NCI-H1694 (cell line): ENCODE measurements around the gene TFB1M.
"Not testable (repeated sequence)": the region's sequence is repeated elsewhere in the genome, so short reads cannot be mapped to it uniquely, and the experiment has no call there.

Source experiments
- DNase-seq: peaks from one replicate; lab custom pipeline; 2025; lab: John Stamatoyannopoulos, UW

The TFB1M gene

DNA sequence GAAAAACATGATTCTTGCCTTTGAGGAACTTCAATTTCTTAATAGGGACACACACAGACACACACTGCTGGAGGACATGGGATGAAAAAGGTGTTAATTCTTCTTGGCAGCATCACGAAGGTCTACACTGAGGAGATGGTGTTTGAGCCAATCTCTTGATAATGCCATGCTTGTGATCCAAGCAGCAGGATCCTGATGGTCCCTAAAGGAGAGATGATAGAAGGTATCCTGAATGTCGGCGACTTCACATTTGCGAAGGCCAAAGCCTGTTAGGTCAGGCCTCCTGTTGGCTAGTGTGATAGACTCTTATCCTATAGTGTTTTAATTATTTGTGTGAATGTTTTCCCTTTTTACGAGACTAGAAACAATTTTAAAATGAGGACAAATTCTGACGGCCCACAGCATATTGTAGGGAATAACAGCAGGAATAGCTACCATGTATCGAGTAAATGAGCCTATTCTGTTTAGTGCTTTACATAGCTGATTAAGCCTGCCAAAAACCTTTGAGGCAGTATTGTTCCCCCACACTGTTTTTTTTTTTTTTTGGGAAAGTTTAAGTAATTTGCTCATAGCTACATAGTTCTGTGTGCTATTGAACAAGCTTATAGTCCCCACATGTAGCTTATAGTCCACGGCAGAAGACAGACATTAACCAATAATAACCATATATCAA, 15.3 kb upstream of the TFB1M start:
- DNase-seq = no peak

DNA sequence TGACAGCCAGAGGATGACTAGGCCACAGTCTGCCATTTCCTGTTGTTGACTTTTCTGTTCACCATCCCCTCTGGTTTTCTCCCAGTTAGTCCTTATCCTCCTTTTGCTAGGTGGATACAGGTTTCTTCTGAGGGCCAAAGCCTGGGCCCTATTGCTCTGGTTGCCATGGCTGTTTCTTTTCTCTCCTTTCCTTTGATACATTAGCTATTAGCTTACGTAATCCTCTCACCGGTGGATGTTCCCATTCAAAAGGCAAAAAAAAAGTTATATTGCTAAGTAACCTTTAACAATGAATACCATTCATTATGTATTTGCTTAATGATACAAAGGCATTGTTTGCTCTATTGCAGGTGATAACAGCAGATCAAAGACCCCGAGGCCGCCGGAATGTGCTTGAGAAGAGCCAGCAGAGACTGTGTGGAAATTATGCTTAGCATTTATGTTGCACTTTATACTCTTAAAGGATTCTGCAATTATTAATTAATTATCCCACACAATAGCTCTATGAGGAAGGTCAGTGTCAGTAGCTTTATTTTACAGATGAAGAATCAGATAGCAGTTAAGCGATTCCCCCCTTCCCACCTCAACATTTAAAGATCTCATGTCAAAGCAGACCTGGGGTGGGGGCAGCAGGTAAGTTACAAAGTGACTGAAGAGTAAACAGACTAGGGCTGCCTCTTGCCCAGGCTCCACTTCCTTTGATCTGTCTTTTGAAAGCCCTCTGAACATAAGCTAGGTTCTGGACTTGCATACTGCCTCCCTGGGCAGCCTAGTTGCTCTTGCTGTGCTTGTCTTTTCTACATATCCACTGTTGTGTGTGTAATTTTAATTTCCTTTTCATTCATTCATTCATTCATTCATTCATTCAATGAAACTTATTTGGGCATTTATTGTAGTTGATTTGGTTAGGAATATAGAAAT, 14.5 kb upstream of the TFB1M start:
- DNase-seq = no peak

DNA sequence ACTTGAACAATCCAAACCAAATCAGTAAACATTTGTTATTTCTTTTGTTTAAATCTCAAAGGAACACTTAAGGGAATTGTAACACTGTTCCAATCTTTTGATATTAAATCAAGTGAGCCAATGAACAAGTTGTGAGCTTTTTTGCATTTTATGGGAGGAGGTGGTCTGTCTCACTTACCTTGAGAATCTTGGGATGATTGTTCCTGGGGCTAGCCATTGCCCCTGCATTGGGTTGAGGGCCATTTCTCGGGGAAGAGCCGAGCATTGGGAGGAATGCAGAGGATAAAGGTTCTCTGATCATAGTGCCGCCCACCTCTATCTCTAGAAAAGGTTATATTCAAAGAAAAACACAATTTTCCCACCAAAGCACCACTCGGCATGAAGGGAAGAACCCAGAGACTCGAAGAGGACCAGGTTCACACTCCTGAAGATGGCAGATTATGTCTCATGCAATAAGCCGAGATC, 13.8 kb upstream of the TFB1M start:
- DNase-seq = no peak

DNA sequence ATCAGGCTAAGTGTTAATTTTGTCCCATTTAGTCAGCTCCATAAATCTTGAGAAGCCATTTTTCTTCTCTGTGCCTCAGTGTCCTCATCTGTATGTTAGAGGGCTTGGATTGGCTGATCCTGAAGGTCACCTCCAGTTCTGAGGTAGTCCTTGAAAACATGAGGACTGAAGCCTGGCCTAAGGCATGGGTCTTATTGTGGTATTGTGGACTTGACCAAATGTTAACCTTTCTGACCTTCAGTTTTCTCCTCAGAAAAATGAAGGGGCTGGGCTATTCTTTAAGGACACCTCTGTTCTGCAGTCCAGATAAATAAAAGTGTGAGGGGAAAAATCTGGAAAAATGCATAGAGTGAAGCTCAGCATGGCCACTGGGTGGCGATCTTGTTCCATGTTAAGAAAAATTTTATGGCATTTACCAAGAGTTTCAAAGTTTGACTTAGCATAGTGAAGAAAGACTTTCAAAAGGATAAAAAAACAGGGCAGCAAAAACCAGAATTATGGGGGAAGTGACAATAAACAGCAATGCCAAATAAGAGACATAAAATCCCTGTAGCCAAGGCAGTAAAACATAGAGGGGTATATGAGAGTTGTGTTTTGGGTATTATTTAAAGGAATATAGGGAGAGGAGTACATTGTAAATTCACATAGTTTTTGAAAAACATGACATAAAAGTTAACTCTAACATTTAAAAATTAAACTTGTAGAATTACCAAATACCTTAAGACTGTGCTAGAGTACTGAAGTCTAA, 13.2 kb upstream of the TFB1M start:
- DNase-seq = peak; percentile 31

DNA sequence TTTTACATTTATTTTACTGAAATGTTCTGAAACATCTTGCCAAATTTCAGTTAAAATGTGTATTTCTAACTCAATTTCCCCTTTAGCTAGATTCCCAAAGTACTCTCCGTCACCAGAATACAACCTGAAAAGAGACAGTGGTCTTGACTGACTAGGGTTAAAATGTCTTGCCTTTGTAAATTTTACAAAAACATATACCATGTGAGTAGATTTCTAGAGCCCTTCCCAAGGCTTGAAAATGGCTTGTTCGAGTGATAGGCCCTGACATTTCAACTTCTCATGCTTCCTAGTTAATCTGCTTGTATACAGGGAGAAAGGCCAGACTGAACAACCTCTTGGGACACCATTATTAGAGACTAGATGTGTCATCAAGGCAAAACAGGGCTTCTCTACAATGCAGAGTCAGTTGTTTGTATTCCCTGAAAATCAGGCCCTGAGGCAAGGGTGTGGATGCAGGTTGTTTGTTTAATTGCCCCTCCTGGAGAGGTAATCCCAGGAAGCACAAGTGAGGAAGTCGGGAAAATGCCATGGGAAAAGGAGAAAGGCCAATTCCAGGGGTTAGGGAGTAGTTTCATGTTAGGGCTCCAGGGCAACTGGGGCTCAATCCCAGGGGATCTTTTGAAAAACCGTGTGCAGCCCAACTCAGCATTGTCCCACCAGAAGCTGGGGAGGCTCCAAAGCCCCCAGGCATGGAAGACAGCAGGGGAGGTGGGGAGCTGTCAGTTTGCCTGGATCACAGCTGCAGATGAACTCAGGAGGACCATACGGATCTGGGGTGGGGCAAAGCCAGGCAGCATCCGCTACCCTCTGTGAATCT, 11.6 kb upstream of the TFB1M start:
- DNase-seq = no peak

DNA sequence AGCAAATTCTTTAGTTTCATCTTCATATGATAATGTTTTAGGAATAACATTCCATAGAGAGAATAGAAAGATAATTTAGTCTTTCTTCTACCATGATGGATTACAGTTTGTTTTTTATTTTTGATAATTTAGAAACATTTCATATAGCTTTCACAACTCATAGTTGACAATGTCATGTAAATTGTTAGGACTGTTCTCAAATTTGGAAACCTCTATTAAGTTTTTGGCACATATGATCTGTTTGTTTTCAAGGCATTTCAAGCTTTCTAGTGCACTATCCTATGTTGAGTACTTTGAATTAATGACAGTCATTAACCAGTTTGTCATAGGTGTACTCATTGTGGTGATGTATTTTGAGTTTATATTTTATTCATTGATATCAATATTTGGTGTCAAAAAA, 10.7 kb upstream of the TFB1M start:
- no peak for DNase-seq

DNA sequence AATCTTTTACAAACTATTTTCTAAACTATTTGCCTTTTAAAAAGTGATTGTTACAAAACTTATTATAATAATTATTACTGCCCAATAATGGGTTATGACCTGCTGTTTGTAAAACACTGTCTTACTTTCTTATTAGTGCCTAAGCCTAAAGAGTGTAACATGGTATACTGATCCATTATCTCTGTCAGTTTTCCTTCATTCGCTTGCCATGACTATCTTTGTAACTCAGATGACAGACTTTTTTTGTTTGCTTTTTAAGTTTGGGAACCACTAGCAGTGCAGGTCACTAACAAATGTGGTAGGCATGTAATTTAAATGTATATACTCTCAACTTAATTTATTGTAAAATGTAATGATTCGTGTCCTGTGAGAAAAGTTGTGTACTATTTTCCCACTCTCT, 9.9 kb upstream of the TFB1M start:
- DNase-seq = no peak

DNA sequence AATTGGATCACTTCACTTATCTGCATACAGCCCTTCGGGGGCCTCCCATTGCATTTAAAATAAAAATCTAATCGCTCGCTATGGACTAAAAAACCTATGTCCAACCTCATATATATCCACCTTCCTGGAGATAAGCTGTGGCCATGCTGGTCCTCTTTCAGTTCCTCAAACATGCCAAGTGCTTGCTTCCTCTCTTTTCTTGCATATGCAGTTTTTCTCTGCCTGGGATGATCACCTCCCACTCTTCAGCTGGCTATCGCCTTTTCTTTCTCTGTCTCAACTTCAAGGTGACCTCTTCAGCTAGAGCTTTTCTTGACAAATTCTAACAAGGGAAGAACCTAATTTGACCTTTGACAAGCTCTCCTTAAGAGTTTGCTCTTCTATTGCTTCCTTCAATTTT, 5.6 kb upstream of the TFB1M start:
- no peak for DNase-seq

DNA sequence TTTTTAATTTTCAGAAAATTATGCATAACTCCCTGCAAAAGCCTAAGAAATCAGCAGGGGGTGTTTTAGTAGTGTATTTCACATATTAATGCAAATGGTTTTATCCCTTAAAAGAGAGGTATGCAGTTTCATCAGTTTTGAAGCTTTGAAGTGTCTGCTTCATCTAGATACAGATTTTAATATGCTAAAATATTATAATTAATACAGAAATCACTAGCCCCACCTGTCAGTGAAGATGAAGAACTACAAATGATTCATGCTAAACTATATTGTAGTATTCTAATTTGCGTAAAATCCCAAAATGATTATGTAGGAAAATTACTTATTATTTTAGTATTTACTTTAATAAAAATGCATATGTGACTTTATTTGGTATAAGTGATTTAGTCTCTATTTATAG, 2.9 kb upstream of the TFB1M start:
- no peak for DNase-seq

DNA sequence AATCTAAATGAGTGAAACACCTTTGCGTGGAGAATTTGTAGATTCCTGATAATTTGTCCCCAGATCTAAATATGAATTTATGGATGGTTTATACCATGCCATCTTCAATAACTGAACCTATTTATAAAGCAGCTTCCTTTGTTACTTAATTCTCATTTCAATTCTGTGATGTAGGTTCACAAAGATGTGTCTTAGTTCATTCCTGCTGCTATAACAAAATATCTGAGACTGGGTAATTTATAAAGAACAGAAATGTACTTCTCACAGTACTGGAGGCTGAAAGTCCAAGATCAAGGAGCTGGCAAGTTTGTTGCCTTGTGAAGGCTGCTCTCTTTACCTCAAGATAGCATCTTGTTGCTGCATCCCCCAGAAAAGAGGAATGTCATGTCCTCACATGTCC, 2.1 kb upstream of the TFB1M start:
- DNase-seq = no peak

DNA sequence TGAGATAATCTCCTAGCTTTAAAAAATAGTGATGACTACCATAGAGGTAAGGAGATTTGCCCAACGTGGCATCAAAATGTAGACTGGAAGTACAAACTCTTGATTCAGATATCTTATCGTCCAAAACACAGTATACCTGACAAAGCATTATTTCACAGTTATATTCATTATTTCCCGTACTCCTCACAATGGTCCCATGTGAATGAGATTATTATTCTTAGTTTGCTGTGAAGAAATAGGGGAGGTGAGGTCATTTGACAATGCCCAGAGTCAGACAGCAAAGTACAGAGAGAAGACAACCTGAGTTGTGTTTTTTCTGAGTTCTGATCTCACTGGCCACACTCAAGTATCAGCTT, 1.2 kb upstream of the TFB1M start:
- DNase-seq = no peak

DNA sequence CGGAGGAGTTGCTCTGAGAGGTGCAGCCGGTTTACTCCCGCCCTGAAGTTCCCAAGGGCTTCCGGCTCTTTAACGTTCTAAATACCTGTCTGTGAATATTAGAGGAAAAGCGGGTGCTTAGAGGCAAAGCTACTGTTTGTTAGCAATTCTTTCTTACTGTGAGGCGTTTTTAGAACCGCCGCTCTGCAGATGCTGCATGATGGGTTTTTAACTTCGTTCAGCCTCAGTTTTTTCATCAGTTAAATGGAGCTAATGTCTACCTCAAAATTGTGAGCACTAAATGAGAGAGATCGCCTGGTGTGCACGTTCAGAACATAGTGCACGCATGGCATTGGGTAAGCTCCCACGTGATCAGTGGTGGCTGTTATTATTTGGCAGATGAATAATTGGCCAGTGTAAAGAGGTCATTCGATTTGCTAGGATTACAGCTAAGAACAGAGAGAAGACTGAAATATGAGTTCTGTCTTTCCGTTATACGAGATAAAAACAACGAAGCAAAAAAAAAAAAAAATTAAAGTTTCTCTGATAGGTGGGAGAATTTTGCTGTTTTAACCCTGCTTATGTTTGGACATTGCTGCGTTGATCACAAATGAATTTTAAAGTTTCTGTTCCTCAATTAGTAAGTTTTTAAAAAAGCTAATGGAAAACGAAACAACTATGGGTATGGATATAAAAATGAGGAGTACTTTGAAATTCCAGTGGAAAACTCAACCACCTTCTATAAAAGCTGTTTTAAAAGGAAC, 660 bp upstream of the TFB1M start:
- peak; percentile 75 for DNase-seq

DNA sequence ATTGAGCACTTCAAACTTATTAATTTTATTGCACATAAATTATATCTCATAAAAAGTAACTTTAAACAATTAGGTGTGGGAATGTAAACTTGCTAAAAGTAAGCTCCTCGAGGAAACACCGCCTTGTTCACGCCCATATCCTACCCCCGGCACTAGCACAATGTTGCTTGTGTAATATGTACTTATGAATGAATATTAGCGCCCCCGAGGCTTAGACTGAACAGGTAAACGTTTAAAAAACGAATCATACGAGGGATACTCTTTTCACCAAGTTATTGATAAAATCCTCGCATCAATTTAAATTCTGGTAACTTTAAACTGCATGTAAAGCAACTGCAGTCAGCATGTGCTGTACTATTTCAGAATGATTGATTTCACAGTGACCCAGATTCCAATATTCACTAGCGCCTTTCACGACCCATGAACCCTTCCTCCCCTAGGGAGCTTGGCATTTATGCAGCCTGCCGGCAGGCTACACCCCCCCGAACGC, 637 bp downstream of the TFB1M start:
- no peak for DNase-seq

DNA sequence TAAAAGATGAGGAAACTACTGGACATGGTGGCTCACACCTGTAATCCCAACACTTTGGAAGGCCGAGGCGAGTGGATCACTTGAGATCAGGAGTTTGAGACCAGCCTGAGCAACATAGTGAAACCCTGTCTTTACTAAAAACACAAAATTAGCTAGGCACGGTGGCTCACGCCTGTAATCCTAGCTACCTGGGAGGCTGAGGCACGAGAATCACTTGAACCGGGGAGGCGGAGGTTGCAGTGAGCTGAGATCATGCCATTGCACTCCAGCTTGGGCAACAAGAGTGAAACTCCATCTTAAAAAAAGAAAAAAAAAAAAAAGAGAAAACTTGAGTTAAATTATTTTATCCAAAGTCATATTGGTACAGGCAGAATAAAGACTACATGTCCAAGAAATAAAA, 1.3 kb downstream of the TFB1M start:
- not testable (repeated sequence) for DNase-seq

DNA sequence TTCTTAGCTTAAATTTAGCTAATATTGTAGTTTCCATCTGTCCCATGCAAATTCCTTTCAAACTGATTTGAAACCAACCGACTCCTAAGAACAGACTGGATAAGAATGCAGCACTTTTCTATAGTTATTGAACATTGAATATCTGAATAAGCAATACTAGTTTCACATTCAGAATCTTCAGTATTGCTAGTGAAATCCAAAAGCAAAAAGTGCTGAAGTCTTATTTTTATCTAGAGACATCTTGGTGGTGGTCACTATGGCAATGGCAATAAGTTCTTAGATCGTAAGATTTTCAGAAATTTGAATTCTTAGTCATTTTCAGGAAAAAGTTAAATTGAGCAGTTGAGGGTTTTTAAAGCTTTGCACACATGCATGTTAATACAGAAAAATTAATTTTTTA, 2.7 kb downstream of the TFB1M start:
- no peak for DNase-seq

DNA sequence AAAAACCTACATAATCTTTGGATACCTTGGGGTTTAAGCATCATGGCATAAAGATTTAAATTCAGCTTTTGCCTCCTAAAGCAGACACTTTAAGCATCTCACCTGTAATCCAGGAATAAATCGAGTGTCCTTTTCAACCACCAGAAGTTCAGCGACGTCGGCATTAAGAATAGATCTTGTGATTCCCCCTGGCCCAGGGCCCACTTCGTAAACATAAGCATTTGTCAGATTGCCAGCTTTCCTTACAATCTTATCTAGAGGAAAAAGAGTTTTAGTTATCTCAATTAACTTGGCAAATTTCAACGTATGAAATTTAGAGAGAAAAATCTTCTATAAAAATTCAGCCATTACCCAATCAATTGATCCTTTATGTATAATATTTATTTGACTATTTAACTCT, 3.2 kb downstream of the TFB1M start:
- DNase-seq = no peak

DNA sequence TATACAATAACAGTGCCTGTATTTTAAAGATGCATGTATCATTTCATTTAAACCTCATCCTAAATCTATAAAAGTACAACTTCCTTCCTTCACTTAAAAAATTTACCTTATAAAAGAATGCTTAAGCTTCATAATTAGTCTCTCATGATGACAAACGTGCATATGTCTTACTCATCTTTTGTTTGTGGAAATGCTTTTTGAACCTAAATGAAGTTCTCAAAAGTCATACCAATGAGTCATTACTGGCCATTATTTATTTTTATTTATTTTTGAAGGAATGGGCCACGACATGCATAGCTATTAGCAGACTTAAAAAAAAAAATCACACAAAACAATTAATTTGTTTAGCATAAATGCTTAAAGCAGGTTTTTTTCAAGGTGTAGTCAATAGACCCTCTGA, 3.7 kb downstream of the TFB1M start:
- no peak for DNase-seq

DNA sequence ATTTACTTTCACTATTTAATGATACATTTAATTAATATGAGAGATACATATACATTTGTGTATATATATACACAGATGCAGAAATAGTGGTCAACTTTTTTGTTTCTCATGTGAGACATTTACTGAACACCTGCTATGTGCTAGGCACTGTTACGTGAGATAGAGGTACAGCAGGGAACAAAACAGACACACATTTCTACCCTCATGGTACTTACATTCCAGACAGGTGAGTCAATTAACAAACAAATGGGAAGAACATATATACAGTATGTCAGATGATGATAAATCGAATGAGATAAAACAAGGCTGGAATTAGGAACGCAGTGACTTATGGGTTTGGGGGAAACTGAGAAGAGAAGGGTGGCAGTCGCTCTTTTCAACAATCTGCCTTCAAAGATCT, 5.1 kb downstream of the TFB1M start:
- no peak for DNase-seq

DNA sequence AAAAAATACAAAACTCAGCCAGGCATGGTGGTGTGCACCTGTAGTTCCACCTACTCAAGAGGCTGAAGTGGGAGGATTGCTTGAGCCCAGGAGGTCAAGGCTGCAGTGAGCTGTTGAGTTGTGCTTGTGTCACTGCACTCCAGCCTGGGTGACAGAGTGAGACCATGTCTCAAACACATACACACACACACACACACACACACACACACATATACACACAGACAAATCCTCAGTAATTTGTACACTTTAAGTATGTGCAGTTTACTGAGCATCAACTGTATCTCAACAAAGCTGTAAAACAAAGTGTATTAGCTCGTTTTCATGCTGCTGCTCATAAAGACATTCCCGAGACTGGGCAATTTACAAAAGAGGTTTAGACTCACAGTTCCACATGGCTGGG, 7.3 kb downstream of the TFB1M start:
- no peak for DNase-seq

DNA sequence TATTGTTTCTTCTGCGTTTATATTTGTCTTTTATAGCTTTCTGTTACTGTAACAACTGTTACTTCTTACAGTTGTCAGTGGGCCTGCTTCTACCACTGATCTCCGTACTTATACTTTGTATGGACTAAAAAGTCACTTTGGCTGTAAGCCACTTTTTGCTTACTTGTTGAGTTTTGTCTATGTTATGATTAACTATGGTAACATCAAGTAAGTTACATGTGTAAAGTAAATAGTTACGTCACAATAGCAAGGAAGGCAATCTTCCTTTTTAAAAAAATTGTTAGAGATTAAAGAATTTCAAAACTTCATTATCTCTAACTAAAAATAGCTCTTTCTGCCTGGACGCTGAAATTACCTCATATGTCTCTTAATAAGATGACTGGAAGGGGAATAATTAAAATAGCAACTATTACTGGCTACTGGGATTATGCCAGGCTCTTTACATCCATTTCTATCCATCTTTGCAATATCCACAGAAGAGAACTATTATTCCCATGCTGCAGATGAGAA, 10.9 kb downstream of the TFB1M start:
- no peak for DNase-seq

DNA sequence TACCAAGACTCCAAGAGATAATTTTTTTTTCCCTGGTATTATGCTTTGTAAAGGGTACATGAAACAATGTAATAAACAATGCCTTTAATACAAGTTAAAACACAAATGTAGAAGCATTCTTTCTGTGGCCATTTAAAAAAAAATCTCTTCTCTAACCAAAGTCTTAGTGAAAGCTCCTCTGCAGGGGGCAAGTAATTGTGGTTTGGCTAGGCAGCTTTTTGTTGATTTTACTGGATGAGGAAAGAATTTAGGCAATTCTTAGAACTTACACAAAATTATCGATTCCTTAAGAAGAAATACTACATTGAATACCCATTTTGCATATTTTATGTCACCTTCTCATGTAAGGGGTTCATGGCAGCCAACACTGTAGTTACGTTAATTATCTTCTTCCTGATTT, 12.4 kb downstream of the TFB1M start:
- DNase-seq = no peak
